Measurements from ENCODE around the gene FBXL7.

The FBXL7 gene

GRCh38 chr5:15499528-15500324, at the start of gene FBXL7:
TSS of gene FBXL7 (plus strand) at chr5:15500180.
- peak; percentile 68 for DNase-seq

- DNase-seq: no peak
Measured at GRCh38 chr5:15450473-15450872, 49.5 kb upstream of the FBXL7 start.

- DNase-seq: no peak
Measured at GRCh38 chr5:15450949-15451348, 49.0 kb upstream of the FBXL7 start.

- no peak for DNase-seq
Measured at GRCh38 chr5:15452030-15452429, 48.0 kb upstream of the FBXL7 start.

- no peak for DNase-seq
Measured at GRCh38 chr5:15452781-15453180, 47.2 kb upstream of the FBXL7 start.

- no peak for DNase-seq
Measured at GRCh38 chr5:15459200-15459599, 40.8 kb upstream of the FBXL7 start.

GRCh38 chr5:15463231-15463980, 36.6 kb upstream of the FBXL7 start:
- DNase-seq: no peak

- no peak for DNase-seq
Measured at GRCh38 chr5:15472116-15472515, 27.9 kb upstream of the FBXL7 start.

- no peak for DNase-seq
Measured at GRCh38 chr5:15474143-15474719, 25.7 kb upstream of the FBXL7 start.

- no peak for DNase-seq
Measured at GRCh38 chr5:15475367-15475766, 24.6 kb upstream of the FBXL7 start.

GRCh38 chr5:15476977-15477376, 23.0 kb upstream of the FBXL7 start:
- DNase-seq: no peak

GRCh38 chr5:15480436-15480835, 19.5 kb upstream of the FBXL7 start:
- no peak for DNase-seq

- no peak for DNase-seq
Measured at GRCh38 chr5:15483351-15484097, 16.5 kb upstream of the FBXL7 start.

GRCh38 chr5:15487228-15487627, 12.8 kb upstream of the FBXL7 start:
- DNase-seq: no peak

- DNase-seq: no peak
Measured at GRCh38 chr5:15489571-15490235, 10.3 kb upstream of the FBXL7 start.

GRCh38 chr5:15492545-15492944, 7.4 kb upstream of the FBXL7 start:
- no peak for DNase-seq

- DNase-seq: no peak
Measured at GRCh38 chr5:15493501-15493900, 6.5 kb upstream of the FBXL7 start.

GRCh38 chr5:15495026-15495425, 5.0 kb upstream of the FBXL7 start:
- DNase-seq: no peak

GRCh38 chr5:15496886-15497285, 3.1 kb upstream of the FBXL7 start:
- no peak for DNase-seq

GRCh38 chr5:15500325-15501001, 483 bp downstream of the FBXL7 start:
- no peak for DNase-seq

GRCh38 chr5:15501091-15501791, 1.3 kb downstream of the FBXL7 start:
- no peak for DNase-seq

Data from NCI-H510A (cell line).